ENCODE results near the gene GNG7.
"Not testable (repeated sequence)": the region's sequence is repeated elsewhere in the genome, so short reads cannot be mapped to it uniquely, and the experiment has no call there.

The GNG7 gene

GRCh38 chr19:2639999-2640398 is 62.5 kb downstream of the GNG7 start:
- DNase-seq = no peak

GRCh38 chr19:2638417-2638940 is 64.0 kb downstream of the GNG7 start:
- DNase-seq = no peak

GRCh38 chr19:2636897-2637683 is 65.4 kb downstream of the GNG7 start:
- DNase-seq = peak; percentile 71

GRCh38 chr19:2636141-2636896 is 66.2 kb downstream of the GNG7 start:
- DNase-seq = no peak

DNA sequence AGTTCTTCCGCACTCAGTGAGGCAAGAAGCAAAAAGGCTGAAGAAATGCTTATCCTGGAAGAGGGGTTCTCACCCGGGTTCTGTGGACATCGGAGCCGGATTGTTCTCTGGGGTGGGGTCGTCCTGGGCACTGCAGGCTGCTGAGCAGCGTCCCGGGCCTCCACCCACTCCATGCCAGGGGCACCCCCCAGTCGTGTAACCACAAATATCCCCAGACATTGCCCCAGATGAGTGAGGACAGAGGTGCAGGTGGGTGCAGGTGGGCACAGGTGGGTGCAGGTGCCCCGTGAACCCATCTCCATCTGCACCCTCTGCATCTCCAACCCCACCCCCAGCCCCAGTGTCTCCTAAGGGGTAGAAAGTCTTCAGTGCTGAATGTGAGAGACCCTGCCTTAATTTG is 67.5 kb downstream of the GNG7 start:
- DNase-seq = no peak

- no peak for DNase-seq
Measured at GRCh38 chr19:2634228-2634951, 68.1 kb downstream of the GNG7 start.

- no peak for DNase-seq
Measured at GRCh38 chr19:2633693-2634075, 68.8 kb downstream of the GNG7 start.

DNA sequence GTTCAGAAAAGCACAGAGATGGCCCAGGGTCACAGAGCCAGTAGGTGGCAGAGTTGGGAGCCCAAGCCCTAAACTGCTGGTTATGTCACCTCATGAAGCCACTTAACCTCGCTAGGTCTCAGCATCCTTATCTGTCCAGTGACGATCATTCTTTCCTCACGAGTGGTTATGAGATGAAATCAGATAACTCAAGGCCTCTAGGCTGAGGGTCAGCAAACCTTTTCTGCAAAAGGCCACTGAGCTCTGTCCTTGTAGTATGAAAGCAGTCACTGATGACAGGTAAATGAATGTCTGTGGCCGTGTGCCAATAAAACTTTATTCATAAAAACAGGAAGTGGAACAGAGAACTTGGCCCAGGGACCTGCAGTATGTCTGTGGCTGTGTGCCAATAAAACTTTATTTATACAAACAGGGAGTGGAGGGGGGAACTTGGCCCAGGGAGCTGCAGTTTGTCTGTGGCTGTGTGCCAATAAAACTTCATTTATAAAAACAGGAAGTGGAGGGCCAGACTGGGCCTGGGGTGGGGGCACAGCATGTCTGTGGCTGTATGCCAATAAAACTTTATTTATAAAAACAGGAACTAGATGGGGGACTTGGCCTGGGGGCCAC is 71.2 kb downstream of the GNG7 start:
- DNase-seq = no peak

DNA sequence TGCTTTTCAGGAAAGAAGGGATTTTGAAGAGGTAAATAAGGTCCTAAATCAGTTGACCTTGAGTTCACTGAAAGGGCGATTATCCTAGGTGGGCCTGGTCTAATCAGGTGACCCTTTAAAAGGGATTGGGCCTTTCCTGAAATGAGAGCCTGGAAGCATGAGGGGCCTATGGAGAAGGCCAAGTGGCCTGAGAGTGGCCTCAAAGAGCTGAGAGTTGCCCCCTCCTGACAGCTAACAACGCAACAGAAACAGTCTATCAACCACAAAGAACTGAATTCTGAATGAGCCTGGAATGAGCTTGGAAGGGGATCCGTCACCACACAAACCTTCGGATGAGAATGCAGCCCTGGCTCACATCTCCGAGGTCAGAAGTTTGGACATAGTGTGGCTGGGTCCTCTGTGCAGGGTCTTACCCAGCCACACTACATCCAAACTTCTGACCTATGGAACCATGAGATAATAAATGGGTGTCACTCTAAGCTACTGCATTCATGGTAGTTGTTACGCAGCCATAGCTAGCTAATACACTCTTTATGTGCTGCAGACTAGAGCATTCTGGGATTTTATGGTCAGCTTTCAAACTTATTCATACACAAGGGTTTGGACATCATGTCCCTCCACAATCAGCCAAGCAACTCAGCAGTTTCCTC is 72.0 kb downstream of the GNG7 start:
- no peak for DNase-seq

- DNase-seq = no peak
Measured at GRCh38 chr19:2629491-2630351, 72.8 kb downstream of the GNG7 start.

GRCh38 chr19:2628597-2628996 is 73.9 kb downstream of the GNG7 start:
- DNase-seq = no peak

GRCh38 chr19:2627855-2628254 is 74.6 kb downstream of the GNG7 start:
- no peak for DNase-seq

DNA sequence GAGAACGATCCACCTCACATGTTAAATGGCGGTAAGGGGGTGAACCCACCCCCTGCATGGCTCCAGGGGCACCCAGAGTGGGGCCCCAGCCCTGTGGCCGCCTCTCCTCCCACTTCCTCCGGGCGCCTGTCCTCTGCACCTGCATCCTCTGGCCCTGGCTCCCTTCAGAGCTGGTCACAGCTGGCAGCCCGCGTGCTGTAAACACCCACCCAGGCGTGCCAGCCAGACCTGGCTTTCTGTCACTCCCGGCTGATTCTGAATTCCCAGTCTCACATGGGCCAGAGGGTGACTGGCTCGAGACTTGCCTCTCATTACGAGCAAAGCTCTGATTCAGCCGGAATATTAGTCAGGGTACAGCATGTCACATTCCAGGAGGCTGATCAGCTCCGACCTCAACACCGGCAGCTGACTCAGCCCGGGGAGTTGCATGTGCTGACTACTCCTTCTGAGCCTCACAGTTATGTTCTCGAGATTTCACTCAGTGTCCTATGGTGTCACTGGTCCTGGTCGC is 75.1 kb downstream of the GNG7 start:
- DNase-seq = no peak

DNA sequence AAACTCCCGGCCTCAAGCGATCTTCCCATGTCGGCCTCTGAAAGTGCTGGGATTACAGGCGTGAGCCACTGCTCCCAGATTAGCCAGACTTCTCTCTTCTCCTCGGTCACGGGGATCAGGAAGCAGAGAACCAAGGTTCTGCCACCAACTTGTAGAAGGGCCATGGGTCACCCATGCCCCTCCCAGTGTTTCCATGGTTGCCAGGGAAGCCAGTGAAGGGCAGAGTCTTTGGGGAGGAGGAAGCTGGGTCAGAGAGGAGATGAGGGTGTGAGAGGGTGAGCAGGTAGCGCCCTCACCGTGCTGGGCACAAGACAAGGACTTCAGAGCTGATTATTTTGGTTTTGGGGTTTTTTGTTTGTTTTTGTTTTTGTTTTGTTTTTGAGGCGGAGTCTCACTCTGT is 77.1 kb downstream of the GNG7 start:
- no peak for DNase-seq

- no peak for DNase-seq
Measured at GRCh38 chr19:2624537-2625091, 77.9 kb downstream of the GNG7 start.

- DNase-seq = no peak
Measured at GRCh38 chr19:2623798-2624197, 78.7 kb downstream of the GNG7 start.

DNA sequence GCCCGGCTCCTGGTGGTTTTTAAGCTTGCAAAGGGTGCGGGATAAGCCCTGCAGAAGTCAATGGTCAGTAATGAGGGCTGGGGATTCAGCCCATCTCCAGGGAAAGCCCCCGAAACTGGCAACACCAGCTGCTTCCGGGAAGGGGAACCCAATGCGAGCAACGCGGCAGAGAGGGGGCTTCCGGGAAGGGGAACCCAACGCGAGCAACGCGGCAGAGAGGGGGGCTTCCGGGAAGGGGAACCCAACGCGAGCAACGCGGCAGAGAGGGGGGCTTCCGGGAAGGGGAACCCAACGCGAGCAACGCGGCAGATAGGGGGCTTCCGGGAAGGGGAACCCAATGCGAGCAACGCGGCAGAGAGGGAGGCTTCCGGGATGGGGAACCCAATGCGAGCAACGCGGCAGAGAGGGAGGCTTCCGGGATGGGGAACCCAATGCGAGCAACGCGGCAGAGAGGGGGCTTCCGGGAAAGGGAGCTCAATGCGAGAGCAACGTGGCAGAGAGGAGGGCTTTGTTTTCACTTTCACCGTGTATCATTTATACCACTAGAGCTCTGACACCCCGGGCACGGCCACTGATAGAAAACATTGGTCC is 80.0 kb downstream of the GNG7 start:
- DNase-seq = not testable (repeated sequence)

- DNase-seq = no peak
Measured at GRCh38 chr19:2619076-2619475, 83.4 kb downstream of the GNG7 start.

- peak; percentile 78 for DNase-seq
Measured at GRCh38 chr19:2618611-2619010, 83.9 kb downstream of the GNG7 start.

DNA sequence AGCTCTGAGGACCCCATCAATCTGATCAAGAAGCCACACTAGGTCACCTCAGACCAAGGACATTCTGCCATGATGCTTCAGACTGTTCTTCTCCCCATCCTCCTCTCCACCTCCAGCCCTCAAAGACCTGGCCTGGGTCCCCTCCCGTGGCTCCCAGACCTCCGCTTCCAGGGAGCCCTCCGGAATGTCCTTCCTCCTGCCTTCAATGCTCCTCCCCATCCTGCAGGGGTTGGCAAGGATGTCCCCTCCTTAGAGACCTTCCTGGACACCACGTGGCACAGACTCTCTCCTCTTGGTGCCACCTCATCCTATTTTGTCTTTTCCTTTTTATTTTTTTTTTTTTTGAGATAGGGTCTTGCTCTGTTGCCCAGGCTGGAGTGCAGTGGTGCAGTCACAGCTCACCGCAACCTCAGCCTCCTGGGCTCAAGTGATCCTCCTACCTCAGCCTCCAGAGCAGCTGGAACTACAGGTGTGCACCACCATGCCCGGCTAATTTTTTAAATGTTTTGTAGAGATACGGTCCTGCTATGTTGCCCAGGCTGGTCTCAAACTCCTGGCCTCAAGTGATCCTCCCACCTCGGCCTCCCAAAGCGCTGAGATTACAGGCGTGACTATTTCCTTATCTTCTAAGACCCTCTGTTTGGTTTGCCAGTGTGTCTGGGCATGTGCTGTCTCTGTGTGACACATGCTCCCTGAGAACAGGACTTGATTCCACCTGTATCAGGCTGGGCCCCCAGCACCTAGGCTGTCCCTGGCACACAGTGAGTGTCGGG is 84.9 kb downstream of the GNG7 start:
- no peak for DNase-seq

Measured in activated T-cell treated with anti-CD3 and anti-CD28 coated beads for 4 hours (primary cell).